Stimulated activated CD8-positive, alpha-beta memory T cell treated with anti-CD3 and anti-CD28 coated beads, Interleukin-12 subunit alpha, Interleukin-12 subunit beta, amount 100 ng/mL, for 24 hours (primary cell): Measurements from ENCODE around the gene UTRN.

ENCODE experiments used
- DNase-seq: peaks from one replicate; pipeline ENCODE4 v3.0.0-alpha.2; 2020; ENCODE audit errors: extremely low read depth

The UTRN gene

GRCh38 chr6:144311361-144311760 lies 26.2 kb downstream of the UTRN start:
- DNase-seq, result no peak

DNA sequence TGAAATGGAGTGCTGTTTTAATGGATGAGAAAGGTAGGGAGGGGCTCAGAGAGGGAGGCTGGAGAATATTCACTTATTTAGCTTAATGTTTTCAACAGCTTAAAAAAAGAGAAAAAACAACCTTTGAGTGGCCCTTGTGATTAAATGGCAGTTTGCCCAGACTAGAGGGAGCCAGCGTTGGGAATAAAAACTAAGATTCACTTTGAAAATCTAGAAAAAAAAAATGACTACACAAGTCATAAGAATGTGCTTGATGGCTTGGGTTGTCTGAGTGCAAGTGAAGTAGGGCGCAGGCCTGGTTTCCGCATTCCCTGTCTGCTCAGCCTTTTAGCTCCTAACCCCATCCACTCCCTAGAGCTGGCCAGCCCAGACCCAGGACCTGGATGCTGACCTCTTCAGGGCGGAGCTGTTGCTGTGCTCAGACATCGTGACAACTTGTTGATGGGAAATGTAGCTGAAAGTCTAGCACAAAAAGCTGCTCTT lies 28.9 kb downstream of the UTRN start:
- DNase-seq, result no peak

GRCh38 chr6:144314562-144314961 lies 29.4 kb downstream of the UTRN start:
- DNase-seq, result no peak

DNA sequence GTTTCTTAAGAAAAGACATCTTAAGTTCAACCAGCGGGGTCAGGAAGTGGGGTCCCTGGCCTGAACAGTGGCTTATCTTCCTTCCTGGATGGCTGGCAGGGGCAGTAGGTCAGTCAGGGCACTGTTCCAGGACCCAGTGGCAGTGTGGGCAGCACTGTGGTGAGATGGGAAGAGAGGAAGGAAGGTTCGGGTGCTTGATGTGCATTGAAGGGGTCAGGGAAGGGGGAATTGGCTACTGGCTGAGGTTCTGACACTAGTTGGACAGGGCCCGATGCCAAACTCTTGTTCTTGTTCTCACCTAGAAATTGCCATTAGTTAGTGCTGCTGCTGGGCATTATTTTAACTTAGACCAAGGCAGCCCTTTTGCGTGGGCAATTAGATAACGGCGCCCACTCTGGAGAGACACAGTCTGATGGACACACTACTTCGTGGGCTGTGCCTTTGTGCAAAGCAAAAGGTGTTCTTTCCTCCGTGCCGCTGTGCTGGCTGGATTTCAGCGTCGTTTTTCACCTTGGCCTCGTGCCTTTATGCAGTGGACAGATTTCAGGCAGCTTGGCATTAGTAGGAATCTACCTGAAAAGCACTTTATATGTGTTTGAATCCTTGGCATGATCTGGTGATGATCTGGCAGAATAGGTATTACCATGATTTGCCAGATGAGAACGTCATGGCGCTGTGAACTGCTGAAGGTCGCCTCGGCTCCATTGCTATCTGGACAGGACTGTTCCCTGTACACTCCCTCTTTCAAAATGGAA lies 30.3 kb downstream of the UTRN start:
- no peak for DNase-seq

- no peak for DNase-seq
Observed at GRCh38 chr6:144315981-144316861, 31.1 kb downstream of the UTRN start.

DNA sequence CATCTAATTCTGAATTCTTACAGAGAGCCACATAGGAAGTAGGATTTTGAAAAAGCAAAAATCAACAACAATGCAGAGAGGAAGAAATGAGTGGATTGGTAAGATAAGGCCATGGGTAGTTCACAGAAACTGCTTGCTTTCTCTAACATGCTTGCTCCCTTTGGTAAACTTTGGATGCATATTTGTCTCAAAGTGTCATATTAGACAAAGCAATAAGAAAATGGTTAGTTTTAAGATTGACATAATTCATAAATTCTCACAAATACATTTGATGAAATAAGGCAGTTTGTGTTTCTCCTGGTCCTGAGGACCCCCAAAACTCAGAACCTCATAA lies 31.7 kb downstream of the UTRN start:
- DNase-seq, result no peak

GRCh38 chr6:144317736-144318135 lies 32.6 kb downstream of the UTRN start:
- DNase-seq, result no peak

DNA sequence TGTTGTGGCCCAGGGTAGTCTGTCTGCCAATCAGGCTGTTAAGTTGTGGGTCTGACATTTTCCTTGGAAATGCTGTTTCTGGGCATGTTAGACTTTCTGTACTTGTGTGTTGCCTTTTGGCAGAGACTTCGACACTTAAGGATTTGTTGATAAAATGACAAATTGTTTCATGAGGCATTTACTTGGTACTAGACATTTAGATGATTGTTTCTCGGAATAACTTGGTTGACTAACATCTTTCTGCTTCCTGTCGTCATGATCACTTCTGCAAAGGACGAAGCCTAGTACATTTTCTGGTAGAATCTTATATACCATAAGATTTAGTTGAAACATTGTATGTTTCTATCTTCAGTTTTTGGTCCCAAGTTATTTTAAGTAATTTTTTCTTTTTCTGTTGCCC lies 34.1 kb downstream of the UTRN start:
- no peak for DNase-seq

- DNase-seq, result no peak
Observed at GRCh38 chr6:144320741-144321140, 35.6 kb downstream of the UTRN start.

DNA sequence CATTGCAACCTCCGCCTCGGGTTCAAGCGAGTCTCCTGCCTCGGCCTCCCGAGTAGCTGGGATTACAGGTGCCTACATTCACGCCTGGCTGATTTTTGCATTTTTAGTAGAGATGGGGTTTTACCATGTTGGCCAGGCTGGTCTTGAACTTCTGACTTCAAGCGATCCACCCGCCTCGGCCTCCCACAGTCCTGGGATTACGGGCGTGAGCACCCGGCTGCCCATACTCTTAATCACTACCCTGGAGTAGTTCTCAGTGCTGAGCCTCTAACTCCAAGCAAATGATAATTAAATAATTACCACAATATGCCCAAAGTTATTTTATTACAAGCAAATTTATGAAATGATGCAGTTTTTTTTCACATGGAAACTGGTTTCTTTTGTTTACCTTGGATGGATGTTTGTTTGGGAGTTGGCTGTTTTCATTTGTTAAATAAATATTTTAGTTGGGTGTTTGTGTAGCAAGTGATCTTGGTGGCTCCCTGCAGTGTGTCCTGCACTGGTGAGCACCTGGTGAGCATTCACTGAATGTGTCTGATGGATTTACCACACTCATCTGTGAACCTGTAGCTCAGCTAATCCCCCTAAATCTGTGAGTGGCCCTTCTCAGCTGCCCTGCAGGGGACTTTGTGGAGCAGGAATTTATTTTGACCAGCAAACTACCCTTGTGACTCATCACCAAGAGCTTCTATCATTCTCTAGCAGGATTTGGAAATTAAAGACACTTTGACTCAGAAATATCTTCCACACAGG lies 36.9 kb downstream of the UTRN start:
- no peak for DNase-seq

GRCh38 chr6:144325232-144325631 lies 40.1 kb downstream of the UTRN start:
- no peak for DNase-seq

- DNase-seq, result no peak
Observed at GRCh38 chr6:144326393-144326792, 41.3 kb downstream of the UTRN start.

- DNase-seq, result no peak
Observed at GRCh38 chr6:144327081-144327480, 41.9 kb downstream of the UTRN start.

DNA sequence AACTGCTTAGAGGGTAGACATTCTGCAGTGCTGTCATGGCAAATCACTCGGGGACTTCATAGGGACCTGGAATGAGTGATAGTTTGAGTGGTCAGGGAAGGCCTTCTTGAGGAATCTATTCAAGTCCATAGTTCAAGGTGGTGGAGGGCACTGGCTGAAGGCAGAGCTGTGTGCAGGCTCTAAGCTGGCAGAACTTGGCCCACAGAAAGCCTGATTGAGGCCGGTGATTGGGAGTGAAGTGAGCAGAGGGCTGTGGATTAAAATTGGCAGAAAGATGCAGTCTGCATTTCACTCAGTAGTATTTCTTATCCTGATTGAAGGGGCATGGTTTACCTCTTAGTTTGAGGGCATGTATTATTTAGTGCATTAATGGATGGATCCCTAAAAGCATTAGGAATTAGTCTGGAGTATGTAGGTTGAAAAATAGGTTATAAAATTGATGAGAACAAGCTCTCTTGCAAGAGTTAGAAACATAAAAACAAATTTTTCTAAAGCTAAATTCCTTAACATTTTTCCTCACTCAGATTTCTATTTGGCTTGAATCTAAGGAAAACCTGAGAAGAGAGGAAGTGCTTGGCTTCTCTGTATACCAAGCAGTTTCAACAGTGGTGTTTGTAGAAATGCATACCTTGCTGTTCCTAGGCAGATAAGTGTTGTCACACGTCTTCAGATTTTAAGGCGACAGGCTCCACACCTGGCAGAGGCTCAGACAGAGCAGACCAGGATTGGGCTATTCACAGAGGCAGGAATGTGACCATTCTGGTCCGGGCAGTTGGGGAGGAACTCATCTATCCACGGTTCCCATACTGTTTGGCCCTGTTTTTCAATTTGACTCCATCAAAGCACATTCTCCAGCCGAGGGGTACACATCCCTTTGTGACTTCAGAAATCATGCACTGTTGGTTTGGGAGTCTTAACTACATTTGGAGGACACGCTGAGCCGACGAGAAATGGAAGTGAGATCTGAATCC lies 45.2 kb downstream of the UTRN start:
- DNase-seq, result no peak

- DNase-seq, result no peak
Observed at GRCh38 chr6:144331491-144331969, 46.4 kb downstream of the UTRN start.

GRCh38 chr6:144332177-144332576 lies 47.0 kb downstream of the UTRN start:
- DNase-seq, result no peak

DNA sequence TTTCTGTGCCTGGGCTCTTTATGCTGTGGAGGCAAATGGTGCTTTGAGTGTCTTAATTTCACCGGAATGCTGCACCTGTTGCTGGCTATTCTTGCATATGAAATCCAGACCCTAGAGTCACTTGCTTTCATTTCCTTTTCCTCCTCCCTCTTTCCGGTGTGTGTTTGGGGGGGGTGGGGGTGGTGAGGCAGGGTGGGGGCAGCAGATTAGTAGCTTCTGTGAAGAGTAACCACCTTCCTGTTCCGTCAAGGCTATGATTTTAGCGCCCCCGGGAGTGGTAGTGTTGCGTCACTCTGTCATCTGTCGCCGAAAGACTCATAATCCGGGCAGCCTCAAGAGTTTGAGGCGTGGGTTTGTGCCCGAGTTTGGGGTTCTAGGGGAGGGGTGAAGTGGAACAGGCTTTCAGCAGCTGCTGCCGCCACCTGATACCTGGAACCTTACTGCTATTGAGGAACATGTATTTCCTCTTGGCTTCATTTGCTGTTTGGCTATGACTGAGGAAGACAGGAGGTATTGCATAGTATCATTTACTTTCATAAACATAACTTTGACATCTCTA lies 49.1 kb downstream of the UTRN start:
- DNase-seq, result peak; percentile 43
